HG02973 (cell line): ENCODE measurements around the gene DRD2.
"Not testable (repeated sequence)": the region's sequence is repeated elsewhere in the genome, so short reads cannot be mapped to it uniquely, and the experiment has no call there.

ENCODE experiments used
- ATAC-seq: cut with Tn5 transposase; IDR thresholded peaks from one replicate; pipeline ENCODE4 v1.9.1; 2021; ENCODE audit warnings: moderate library complexity; ENCODE audit not compliant: unreplicated experiment

DRD2 gene

DNA sequence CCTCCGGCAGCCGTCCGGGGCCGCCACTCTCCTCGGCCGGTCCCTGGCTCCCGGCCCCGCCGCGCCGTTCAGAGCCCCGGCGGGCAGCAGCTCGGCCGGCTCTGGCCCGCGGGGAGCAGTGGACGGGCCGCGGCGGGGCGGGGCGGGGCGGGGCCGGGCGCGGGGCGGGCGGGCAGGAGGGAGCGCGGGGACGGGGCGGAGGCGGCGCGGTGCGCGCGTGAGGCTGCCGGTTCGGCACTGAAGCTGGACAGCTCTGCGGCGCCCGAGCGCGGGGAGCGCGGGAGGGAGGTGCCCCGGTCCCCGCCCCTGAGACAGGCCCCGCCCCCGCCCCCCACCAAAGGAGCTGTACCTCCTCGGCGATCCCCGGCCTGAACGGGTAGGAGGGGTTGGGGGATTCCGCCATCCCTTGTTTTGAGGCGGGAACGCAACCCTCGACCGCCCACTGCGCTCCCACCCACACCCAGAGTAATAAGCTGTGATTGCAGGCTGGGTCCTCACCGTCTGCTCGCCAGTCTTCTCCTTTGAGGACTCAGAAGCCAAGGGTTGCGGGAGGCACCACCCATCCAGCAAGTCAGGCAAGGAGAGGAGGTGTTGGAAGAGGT is at the start of gene DRD2:
DRD2 (minus strand) TSS at position 239 of the 602 bp plus-strand sequence. CDS start 50,747 bp downstream, outside the sequence.
- ATAC-seq = no peak

DNA sequence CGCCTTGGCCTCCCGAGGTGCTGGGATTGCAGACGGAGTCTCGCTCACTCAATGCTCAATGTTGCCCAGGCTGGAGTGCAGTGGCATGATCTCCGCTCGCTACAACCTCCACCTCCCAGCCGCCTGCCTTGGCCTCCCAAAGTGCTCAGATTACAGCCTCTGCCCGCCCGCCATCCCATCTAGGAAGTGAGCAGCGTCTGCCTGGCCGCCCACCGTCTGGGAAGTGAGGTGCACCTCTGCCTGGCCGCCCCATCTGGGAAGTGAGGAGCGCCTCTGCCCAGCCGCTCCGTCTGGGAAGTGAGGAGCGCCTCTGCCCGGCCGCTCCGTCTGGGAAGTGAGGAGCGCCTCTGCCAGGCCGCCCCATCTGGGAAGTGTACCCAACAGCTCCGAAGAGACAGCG is 48.7 kb upstream of the DRD2 start:
- ATAC-seq = not testable (repeated sequence)

DNA sequence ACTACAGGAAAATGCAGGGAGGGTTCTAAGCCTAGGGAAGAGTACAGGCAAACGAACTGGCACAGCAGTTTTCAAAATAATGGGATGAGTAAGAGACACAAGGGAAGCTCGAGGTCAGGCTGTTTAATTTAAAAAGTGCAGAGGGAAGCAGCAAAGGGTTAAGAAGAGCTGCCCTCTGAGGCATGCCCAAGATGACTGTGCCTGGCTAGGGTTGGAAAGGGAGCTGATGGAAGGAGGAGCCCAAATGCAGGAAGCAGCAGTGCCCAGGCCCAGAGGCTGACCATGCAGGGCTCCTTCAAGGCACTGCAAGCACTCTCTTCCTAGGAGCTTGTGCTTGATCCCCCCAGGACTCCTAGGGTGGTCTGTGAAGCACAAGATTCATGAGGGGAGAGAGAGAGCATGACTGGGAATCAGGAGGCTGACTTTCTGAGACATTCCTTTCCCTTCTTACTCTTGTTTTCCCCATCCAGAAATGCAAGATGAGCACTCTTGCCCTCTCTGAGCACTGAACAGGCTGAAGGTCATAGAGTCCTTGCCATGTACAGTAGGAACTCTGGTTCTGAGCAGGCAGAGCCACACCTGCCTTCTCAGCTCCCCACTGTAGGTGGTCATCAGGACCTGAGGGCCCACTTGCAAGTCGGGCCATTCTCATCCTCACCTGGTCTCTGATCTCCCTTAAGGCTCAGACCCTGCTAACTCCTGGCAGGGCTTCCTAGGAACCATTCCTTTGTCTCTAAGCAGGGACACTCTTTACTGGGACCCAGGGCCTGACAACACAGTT is 46.7 kb upstream of the DRD2 start:
- ATAC-seq = no peak

- no peak for ATAC-seq
These were observed 44.9 kb upstream of the DRD2 start for GRCh38 chr11:113519989-113520613.

DNA sequence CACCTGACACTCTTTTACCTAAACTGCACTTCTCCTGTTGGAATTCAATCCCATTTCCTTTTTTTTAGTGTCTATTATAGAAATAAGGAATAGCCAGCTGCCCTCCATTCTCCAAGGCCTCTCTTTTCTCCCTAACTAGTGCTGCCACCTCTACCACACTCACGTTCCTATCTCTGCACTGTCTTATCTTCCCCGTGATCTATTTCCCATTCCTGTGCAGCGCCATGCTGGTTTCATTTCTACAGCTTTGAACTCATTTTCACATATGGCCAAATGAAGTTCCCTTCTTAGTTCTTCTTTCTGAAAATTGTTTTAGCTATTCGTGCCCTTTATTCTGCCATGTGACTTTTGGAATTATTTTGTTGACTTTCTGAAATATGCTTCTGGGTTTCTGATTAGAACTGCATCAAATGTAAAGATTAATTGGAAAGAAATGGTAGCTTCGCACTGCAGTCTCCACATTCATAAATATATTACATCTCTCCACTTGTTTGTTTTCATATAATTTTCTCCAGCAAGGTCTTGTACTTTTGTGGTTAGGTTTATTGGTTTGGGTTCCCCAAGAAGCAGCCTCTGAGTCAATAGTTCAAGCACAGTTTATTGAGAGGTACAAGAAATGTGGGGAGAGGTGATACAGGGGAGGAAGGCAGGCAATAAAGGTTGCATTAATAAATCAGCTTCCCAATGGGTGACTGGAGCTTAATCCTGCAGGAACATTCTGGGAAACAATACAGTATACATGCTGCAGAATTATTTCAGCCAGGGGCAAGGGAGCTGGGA is 43.7 kb upstream of the DRD2 start:
- no peak for ATAC-seq

DNA sequence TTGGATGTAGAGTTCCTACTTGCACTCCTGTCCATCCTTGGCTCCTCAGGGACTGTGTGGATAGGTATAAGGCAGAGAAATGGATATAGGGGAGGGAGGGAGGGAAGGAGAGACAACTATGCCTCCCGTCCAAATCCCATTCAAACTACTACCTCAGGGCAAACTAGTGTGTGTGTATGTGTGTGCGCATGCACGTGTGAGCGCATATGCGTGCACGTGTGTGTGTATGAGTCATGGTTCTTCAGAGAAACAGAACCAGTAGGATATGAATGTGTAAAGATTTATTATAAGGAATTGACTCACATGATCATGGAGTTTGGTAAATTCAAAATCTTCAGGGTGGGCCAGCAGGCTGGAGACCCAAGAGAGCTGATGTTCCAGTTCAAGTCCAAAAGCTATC is 42.2 kb upstream of the DRD2 start:
- ATAC-seq = no peak

DNA sequence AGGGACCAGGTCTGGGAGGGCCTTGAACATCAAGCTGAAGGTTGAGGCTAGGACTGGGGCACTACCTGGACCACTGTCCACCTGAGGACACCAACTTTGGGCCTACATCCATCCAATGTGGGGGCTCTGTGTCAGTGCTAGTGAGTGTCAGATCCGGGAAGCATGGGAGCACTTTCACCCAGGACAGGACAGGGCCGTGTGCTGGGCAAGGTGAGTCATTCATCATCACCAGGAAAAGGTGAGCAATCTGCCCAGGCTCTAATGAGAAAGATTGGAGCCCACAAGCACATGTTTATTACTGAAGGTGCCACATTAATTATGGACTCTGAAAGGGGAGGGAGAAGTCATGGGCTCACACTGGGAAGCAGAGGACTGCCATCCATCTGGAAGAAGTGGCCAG is 39.7 kb upstream of the DRD2 start:
- no peak for ATAC-seq

- ATAC-seq = no peak
These were observed 32.1 kb upstream of the DRD2 start for GRCh38 chr11:113507341-113507740.

DNA sequence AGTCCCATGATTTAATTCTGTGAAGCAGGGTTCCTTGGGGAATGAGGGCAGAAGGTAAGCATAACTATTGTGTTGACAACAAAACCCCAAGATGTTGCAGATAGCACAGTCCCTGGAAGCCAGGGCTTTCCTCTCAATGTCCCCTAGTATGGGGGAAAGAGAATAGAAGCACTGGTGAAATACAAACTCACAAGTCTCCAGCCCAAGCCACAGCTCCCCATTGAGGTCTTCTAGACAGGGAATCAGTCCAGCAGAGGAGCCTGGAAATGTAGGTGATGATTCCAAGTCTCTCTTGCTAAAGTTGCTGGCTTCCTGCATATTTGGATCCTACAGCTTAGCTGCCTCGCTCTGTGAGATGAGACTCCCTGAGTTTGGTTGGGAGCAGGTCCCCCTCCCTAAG is 31.7 kb upstream of the DRD2 start:
- ATAC-seq = no peak

DNA sequence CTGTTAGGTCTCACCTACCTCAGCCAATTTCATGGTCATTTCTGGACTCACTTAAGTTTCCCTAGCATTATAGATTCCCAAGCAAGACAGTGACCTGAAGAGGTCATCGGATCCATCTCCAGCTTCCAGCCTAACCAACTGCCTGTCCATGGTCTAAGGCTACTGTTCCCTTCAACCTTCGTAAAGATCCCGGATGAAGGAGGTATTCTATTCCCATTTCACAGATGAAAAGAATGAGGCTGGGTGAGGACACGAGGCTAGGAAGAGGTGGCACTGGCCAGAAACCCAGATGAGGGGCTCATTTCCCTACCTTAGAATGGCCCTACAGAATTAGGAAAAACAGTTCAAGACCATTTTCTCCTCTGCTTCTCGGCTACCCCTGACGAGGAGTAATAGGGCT is 31.3 kb upstream of the DRD2 start:
- ATAC-seq = no peak

DNA sequence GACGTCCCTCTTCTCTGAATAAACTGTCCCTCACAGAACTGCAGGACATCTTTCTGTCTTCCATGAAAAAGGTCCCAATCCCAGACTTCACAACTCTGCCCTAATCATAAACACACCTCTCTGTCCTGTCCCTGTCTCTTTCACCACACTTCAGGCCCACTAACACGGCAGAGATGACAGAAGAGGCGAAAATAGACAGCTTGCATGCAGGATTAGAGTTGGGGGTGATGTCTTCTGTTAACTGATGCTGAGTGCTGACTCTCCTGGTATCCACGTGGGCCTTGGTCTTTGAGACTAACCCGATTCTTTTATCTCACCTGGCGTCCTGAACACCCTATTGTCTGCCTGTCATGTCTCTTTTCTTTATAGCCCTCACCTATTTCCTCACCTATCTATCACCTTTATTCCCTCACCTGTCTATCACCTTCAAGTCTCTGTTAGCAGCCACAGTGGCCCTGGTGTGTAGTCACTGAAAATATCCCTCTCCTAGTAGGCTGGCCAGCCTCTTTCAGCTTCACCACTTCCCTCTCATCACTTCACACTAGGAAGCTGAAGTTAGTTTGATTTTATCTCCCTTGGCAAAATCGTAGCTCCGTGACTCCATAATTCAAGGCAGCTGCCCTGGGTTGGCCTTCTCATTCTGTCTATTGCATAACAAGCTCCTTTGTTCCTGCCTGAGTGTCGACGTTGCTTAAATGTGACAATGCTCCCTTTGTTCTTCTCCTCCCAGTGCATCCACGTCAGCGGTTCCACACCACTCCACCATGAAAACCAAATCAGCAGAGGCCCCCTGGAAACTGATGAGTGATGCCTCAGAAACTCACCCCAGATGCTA is 30.6 kb upstream of the DRD2 start:
- ATAC-seq = no peak

GRCh38 chr11:113505046-113505445 is 29.8 kb upstream of the DRD2 start:
- ATAC-seq = no peak

GRCh38 chr11:113504586-113504985 is 29.4 kb upstream of the DRD2 start:
- no peak for ATAC-seq

- no peak for ATAC-seq
These were observed 28.9 kb upstream of the DRD2 start for GRCh38 chr11:113504071-113504470.

DNA sequence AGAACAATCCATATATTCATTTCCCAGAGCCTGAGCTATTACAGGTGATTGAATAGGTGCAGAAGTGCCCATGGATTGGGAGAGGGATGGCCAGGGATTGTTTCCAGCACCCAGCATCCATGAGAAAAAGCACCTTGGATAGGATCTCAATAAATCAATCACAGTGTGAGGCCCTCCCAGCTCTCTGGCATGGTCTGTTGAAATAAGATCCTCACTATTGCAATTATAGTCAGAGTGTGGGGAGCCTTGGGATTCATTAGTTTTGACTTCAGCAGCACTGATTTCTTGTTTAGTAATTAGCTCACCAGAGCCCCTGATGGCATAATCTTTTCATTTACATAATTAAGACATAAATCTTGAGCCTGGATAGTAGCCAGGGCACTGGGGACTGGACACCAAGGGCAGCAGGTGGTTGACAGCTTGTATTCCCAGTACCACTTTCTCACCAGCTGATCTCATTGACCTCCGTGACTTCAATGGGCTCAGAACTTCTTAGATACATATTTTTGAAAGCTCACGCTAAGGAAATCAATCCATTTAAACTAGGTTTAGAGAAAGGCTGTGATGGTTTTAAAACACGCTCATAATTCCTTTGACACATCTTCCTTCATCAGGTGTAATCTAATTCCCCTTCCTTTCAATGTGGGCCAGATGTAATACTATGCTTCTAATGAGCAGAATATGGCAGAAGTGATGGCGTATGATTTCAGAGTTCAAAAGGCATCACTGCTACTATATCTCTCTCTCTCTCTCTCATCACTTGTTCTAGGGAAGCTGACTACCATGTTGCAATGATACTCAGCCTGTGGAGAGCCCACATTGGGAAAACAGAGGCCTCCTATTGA is 22.1 kb upstream of the DRD2 start:
- ATAC-seq = no peak

DNA sequence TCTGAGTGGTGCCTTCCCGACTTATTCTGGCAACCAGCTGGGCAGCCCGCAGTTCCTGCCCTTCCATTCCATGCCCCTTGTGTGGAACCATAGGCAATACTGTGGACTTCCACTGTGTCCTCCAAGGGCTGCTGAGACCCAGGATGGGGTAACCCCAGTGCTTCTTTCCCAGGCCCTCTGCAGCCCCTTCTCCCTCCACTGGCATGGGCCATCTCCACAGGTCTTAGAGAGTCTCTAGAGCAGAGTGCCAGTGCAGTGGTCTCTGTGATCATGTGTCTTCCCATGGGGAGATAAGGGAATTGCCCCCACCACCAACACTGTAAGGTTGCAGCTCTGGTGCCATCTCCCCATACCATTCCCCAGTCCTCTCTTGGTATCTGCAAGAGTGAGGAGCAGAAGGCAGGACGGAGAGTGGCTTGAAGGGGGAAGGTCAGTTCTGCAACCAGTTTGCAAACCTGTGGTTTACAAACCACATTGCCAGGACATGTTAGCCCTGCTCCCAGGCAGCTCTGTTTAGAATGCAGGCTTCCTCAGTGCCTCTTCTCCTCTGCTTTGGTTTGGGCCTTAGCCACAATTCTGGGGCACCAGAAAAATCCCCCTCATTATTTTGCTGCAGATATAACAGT is 20.9 kb upstream of the DRD2 start:
- no peak for ATAC-seq

- no peak for ATAC-seq
These were observed 18.8 kb upstream of the DRD2 start for GRCh38 chr11:113494021-113494420.

DNA sequence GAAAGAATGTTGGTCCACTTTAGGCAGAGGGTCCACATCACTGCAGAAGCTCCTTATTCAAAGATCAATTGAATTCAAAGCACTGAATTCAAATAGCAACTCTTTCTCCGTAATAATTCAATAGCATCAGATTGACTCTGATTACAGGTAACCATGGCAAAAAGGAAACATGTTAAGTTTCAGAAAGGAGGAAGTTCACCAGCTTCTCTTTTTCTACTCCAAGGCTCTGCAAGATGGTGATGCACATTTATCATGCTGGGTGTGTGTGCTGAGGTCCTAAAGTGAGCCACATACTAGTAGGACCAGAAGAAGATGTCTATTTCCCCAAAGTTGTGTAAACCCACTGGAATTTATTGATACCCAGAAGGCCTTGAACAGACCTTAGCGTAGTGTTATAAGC is 18.0 kb upstream of the DRD2 start:
- ATAC-seq = no peak

GRCh38 chr11:113488931-113489351 is 13.7 kb upstream of the DRD2 start:
- no peak for ATAC-seq
